ENCODE data around the gene SRP9.

Gene SRP9

GRCh38 chr1:225816643-225817538 lies 39.3 kb downstream of the SRP9 start:
- 83 to 86% methylated on average over 11 to 13 of the region's 17 CpGs for WGBS, 2 experiments (ENCODE audit: insufficient coverage in 2 of 2)
- H3K9me3 ChIP-seq (ENCODE audit: control insufficient read depth, low read length), result no peaks in the 10 kb centered on the region
- peaks cover 6% of the 10 kb centered on the region for H3K36me3 ChIP-seq (ENCODE audit: control insufficient read depth, insufficient read depth, low read length)
- H3K27ac ChIP-seq (ENCODE audit: low read depth, low read length, severe bottlenecking), result peak overlapping the region; percentile 66
- H3K4me1 ChIP-seq (ENCODE audit: control insufficient read depth, insufficient read depth, low read length, poor library complexity, severe bottlenecking), result peaks cover 23% of the 10 kb centered on the region
- H3K4me3 ChIP-seq (ENCODE audit: extremely low read depth, insufficient read depth, low read length, poor library complexity, severe bottlenecking), result no peak overlapping the region

- no peaks in the 10 kb centered on the region for H3K9me3 ChIP-seq (ENCODE audit: control insufficient read depth, low read length)
- no peak overlapping the region for H3K4me3 ChIP-seq (ENCODE audit: extremely low read depth, insufficient read depth, low read length, poor library complexity, severe bottlenecking)
- peaks cover 3% of the 10 kb centered on the region for H3K36me3 ChIP-seq (ENCODE audit: control insufficient read depth, insufficient read depth, low read length)
- H3K27ac ChIP-seq (ENCODE audit: low read depth, low read length, severe bottlenecking), result peak overlapping the region; percentile 66
- 73 to 76% methylated on average over 6 to 8 of the region's 8 CpGs for WGBS, 2 experiments (ENCODE audit: insufficient coverage in 2 of 2)
- H3K4me1 ChIP-seq (ENCODE audit: control insufficient read depth, insufficient read depth, low read length, poor library complexity, severe bottlenecking), result peaks cover 23% of the 10 kb centered on the region
Measured at GRCh38 chr1:225817611-225818061, 40.0 kb downstream of the SRP9 start.

GRCh38 chr1:225818229-225818628 lies 40.6 kb downstream of the SRP9 start:
- peaks cover 3% of the 10 kb centered on the region for H3K36me3 ChIP-seq (ENCODE audit: control insufficient read depth, insufficient read depth, low read length)
- no peak overlapping the region for H3K27ac ChIP-seq (ENCODE audit: low read depth, low read length, severe bottlenecking)
- no peaks in the 10 kb centered on the region for H3K9me3 ChIP-seq (ENCODE audit: control insufficient read depth, low read length)
- WGBS, 2 experiments (ENCODE audit: insufficient coverage in 2 of 2), result 72 to 95% methylated on average over 4 to 7 of the region's 7 CpGs
- no peak overlapping the region for H3K4me3 ChIP-seq (ENCODE audit: extremely low read depth, insufficient read depth, low read length, poor library complexity, severe bottlenecking)
- H3K4me1 ChIP-seq (ENCODE audit: control insufficient read depth, insufficient read depth, low read length, poor library complexity, severe bottlenecking), result peaks cover 22% of the 10 kb centered on the region

- no peak overlapping the region for H3K27ac ChIP-seq (ENCODE audit: low read depth, low read length, severe bottlenecking)
- H3K36me3 ChIP-seq (ENCODE audit: control insufficient read depth, insufficient read depth, low read length), result peaks cover 3% of the 10 kb centered on the region
- H3K4me3 ChIP-seq (ENCODE audit: extremely low read depth, insufficient read depth, low read length, poor library complexity, severe bottlenecking), result no peak overlapping the region
- H3K9me3 ChIP-seq (ENCODE audit: control insufficient read depth, low read length), result no peaks in the 10 kb centered on the region
- 93 to 96% methylated on average over 10 to 11 of the region's 12 CpGs for WGBS, 2 experiments (ENCODE audit: insufficient coverage in 2 of 2)
- H3K4me1 ChIP-seq (ENCODE audit: control insufficient read depth, insufficient read depth, low read length, poor library complexity, severe bottlenecking), result peaks cover 15% of the 10 kb centered on the region
Measured at GRCh38 chr1:225819346-225820192, 41.9 kb downstream of the SRP9 start.

- H3K27ac ChIP-seq (ENCODE audit: low read depth, low read length, severe bottlenecking), result no peak overlapping the region
- H3K4me1 ChIP-seq (ENCODE audit: control insufficient read depth, insufficient read depth, low read length, poor library complexity, severe bottlenecking), result peaks cover 15% of the 10 kb centered on the region
- WGBS, 2 experiments (ENCODE audit: insufficient coverage in 2 of 2), result 94 to 95% methylated on average over 4 to 5 of the region's 5 CpGs
- H3K9me3 ChIP-seq (ENCODE audit: control insufficient read depth, low read length), result no peaks in the 10 kb centered on the region
- no peak overlapping the region for H3K4me3 ChIP-seq (ENCODE audit: extremely low read depth, insufficient read depth, low read length, poor library complexity, severe bottlenecking)
- H3K36me3 ChIP-seq (ENCODE audit: control insufficient read depth, insufficient read depth, low read length), result no peaks in the 10 kb centered on the region
Measured at GRCh38 chr1:225820522-225821120, 43.0 kb downstream of the SRP9 start.

GRCh38 chr1:225822655-225823403 lies 45.2 kb downstream of the SRP9 start:
- H3K4me3 ChIP-seq (ENCODE audit: extremely low read depth, insufficient read depth, low read length, poor library complexity, severe bottlenecking), result no peak overlapping the region
- H3K27ac ChIP-seq (ENCODE audit: low read depth, low read length, severe bottlenecking), result no peak overlapping the region
- H3K36me3 ChIP-seq (ENCODE audit: control insufficient read depth, insufficient read depth, low read length), result no peaks in the 10 kb centered on the region
- 95 to 97% methylated on average over 7 of the region's 12 CpGs for WGBS, 2 experiments (ENCODE audit: insufficient coverage in 2 of 2)
- H3K9me3 ChIP-seq (ENCODE audit: control insufficient read depth, low read length), result no peaks in the 10 kb centered on the region
- peaks cover 10% of the 10 kb centered on the region for H3K4me1 ChIP-seq (ENCODE audit: control insufficient read depth, insufficient read depth, low read length, poor library complexity, severe bottlenecking)

- Histone ChIP-seq H3K9me3 (ENCODE audit: control insufficient read depth, low read length) (no peaks in the 10 kb centered on the region), H3K4me3 (ENCODE audit: extremely low read depth, insufficient read depth, low read length, poor library complexity, severe bottlenecking) (no peak overlapping the region), H3K36me3 (ENCODE audit: control insufficient read depth, insufficient read depth, low read length) (no peaks in the 10 kb centered on the region), H3K4me1 (ENCODE audit: control insufficient read depth, insufficient read depth, low read length, poor library complexity, severe bottlenecking) (peaks cover 7% of the 10 kb centered on the region), H3K27ac (ENCODE audit: low read depth, low read length, severe bottlenecking) (no peak overlapping the region)
- 71 to 79% methylated on average over 6 to 12 of the region's 12 CpGs for WGBS, 2 experiments (ENCODE audit: insufficient coverage in 2 of 2)
Measured at GRCh38 chr1:225823811-225824261, 46.2 kb downstream of the SRP9 start.

- peaks cover 7% of the 10 kb centered on the region for H3K4me1 ChIP-seq (ENCODE audit: control insufficient read depth, insufficient read depth, low read length, poor library complexity, severe bottlenecking)
- 75 to 81% methylated on average over 8 to 9 of the region's 12 CpGs for WGBS, 2 experiments (ENCODE audit: insufficient coverage in 2 of 2)
- no peak overlapping the region for H3K4me3 ChIP-seq (ENCODE audit: extremely low read depth, insufficient read depth, low read length, poor library complexity, severe bottlenecking)
- peaks cover 2% of the 10 kb centered on the region for H3K36me3 ChIP-seq (ENCODE audit: control insufficient read depth, insufficient read depth, low read length)
- H3K9me3 ChIP-seq (ENCODE audit: control insufficient read depth, low read length), result no peaks in the 10 kb centered on the region
- H3K27ac ChIP-seq (ENCODE audit: low read depth, low read length, severe bottlenecking), result no peak overlapping the region
Measured at GRCh38 chr1:225824533-225824941, 46.9 kb downstream of the SRP9 start.

GRCh38 chr1:225825078-225825477 lies 47.5 kb downstream of the SRP9 start:
- H3K4me3 ChIP-seq (ENCODE audit: extremely low read depth, insufficient read depth, low read length, poor library complexity, severe bottlenecking), result no peak overlapping the region
- H3K27ac ChIP-seq (ENCODE audit: low read depth, low read length, severe bottlenecking), result no peak overlapping the region
- H3K9me3 ChIP-seq (ENCODE audit: control insufficient read depth, low read length), result no peaks in the 10 kb centered on the region
- 89 to 91% methylated on average over 6 of the region's 6 CpGs for WGBS, 2 experiments (ENCODE audit: insufficient coverage in 2 of 2)
- H3K4me1 ChIP-seq (ENCODE audit: control insufficient read depth, insufficient read depth, low read length, poor library complexity, severe bottlenecking), result peaks cover 7% of the 10 kb centered on the region
- H3K36me3 ChIP-seq (ENCODE audit: control insufficient read depth, insufficient read depth, low read length), result peaks cover 6% of the 10 kb centered on the region

- WGBS, 2 experiments (ENCODE audit: insufficient coverage in 2 of 2), result 73 to 79% methylated on average over 4 to 5 of the region's 7 CpGs
- Histone ChIP-seq H3K4me3 (ENCODE audit: extremely low read depth, insufficient read depth, low read length, poor library complexity, severe bottlenecking) (no peak overlapping the region), H3K36me3 (ENCODE audit: control insufficient read depth, insufficient read depth, low read length) (peaks cover 6% of the 10 kb centered on the region), H3K9me3 (ENCODE audit: control insufficient read depth, low read length) (no peaks in the 10 kb centered on the region), H3K27ac (ENCODE audit: low read depth, low read length, severe bottlenecking) (no peak overlapping the region), H3K4me1 (ENCODE audit: control insufficient read depth, insufficient read depth, low read length, poor library complexity, severe bottlenecking) (peaks cover 7% of the 10 kb centered on the region)
Measured at GRCh38 chr1:225825607-225826007, 48.0 kb downstream of the SRP9 start.

All from mesodermal cell (in vitro differentiated cells).